Osteocyte (in vitro differentiated cells): Measurements from ENCODE around the gene HLA-C. TPM values are rescaled to one million over a fixed set of nuclear protein-coding genes. Genes with fewer than 3 reads are reported as not detected.
"Not testable (repeated sequence)": the region's sequence is repeated elsewhere in the genome, so short reads cannot be mapped to it uniquely, and the experiment has no call there.

Experiments
- DNase-seq: peaks from one replicate; pipeline ENCODE4 v3.0.0; 2021; ENCODE audit warnings: mixed read lengths; ENCODE audit not compliant: unreplicated experiment; ENCODE audit errors: extremely low spot score
- H3K27ac Mint-ChIP-seq: one replicate; pipeline ENCODE4 v1.8.0; 2021; ENCODE audit warnings: mild to moderate bottlenecking, mixed read lengths; ENCODE audit not compliant: unreplicated experiment
- H3K27me3 Mint-ChIP-seq: one replicate; pipeline ENCODE4 v1.8.0; 2021; ENCODE audit warnings: mixed read lengths; ENCODE audit not compliant: unreplicated experiment
- H3K36me3 Mint-ChIP-seq: one replicate; pipeline ENCODE4 v1.8.0; 2021; ENCODE audit warnings: mixed read lengths; ENCODE audit not compliant: unreplicated experiment
- H3K4me1 Mint-ChIP-seq: one replicate; pipeline ENCODE4 v1.8.0; 2021; ENCODE audit warnings: mixed read lengths; ENCODE audit not compliant: unreplicated experiment
- H3K4me3 Mint-ChIP-seq: one replicate; pipeline ENCODE4 v1.8.0; 2021; ENCODE audit warnings: mild to moderate bottlenecking, moderate library complexity, mixed read lengths; ENCODE audit not compliant: unreplicated experiment
- H3K9me3 Mint-ChIP-seq: one replicate; pipeline ENCODE4 v1.8.0; 2021; ENCODE audit warnings: mixed read lengths; ENCODE audit not compliant: unreplicated experiment
- CTCF ChIP-seq: fragments of 200-600 bp; sonication (generic); IDR thresholded peaks from 2 replicates; pipeline ENCODE4 v1.5.0; 2021; ENCODE audit warnings: antibody characterized with exemption, mild to moderate bottlenecking, moderate library complexity
- total RNA-seq: library from RNA; stranded (reverse); gene quantifications from 2 replicates; pipeline ENCODE4 v1.2.1, GENCODE V29; 2021

HLA-C gene
- total RNA-seq, 1 donor from 2014 or later, result 408 TPM

- H3K27me3 Mint-ChIP-seq, result peaks cover 56% of the 10 kb centered on the region
- H3K4me1 Mint-ChIP-seq, result peaks cover 3% of the 10 kb centered on the region
- DNase-seq, result no peak
- no peak overlapping the region for H3K27ac Mint-ChIP-seq
- no peaks in the 10 kb centered on the region for H3K36me3 Mint-ChIP-seq
- no peaks in the 10 kb centered on the region for H3K9me3 Mint-ChIP-seq
- TF ChIP-seq CTCF, result no peak
- H3K4me3 Mint-ChIP-seq, result no peak overlapping the region
Observed at GRCh38 chr6:31239854-31240253, 32.0 kb downstream of the HLA-C start.

- H3K27me3 Mint-ChIP-seq, result peaks cover 85% of the 10 kb centered on the region
- not testable (repeated sequence) for H3K4me3 Mint-ChIP-seq, H3K27ac Mint-ChIP-seq, H3K9me3 Mint-ChIP-seq, DNase-seq, H3K4me1 Mint-ChIP-seq, H3K36me3 Mint-ChIP-seq
Observed at GRCh38 chr6:31234101-31234500, 37.8 kb downstream of the HLA-C start.

- H3K4me3 Mint-ChIP-seq, result no peak overlapping the region
- H3K36me3 Mint-ChIP-seq, result no peaks in the 10 kb centered on the region
- H3K27me3 Mint-ChIP-seq, result peaks cover 60% of the 10 kb centered on the region
- DNase-seq, result no peak
- no peak overlapping the region for H3K27ac Mint-ChIP-seq
- TF ChIP-seq CTCF, result no peak
- no peaks in the 10 kb centered on the region for H3K9me3 Mint-ChIP-seq
- no peaks in the 10 kb centered on the region for H3K4me1 Mint-ChIP-seq
Observed at GRCh38 chr6:31228476-31228875, 43.4 kb downstream of the HLA-C start.

- no peak for TF ChIP-seq CTCF
- peaks cover 48% of the 10 kb centered on the region for H3K27me3 Mint-ChIP-seq
- H3K9me3 Mint-ChIP-seq, result no peaks in the 10 kb centered on the region
- no peaks in the 10 kb centered on the region for H3K4me1 Mint-ChIP-seq
- H3K4me3 Mint-ChIP-seq, result no peak overlapping the region
- DNase-seq, result no peak
- no peak overlapping the region for H3K27ac Mint-ChIP-seq
- H3K36me3 Mint-ChIP-seq, result no peaks in the 10 kb centered on the region
Observed at GRCh38 chr6:31227143-31227542, 44.7 kb downstream of the HLA-C start.

- H3K4me3 Mint-ChIP-seq, result no peak overlapping the region
- DNase-seq, result no peak
- H3K27me3 Mint-ChIP-seq, result peaks cover 45% of the 10 kb centered on the region
- no peak overlapping the region for H3K27ac Mint-ChIP-seq
- TF ChIP-seq CTCF, result no peak
- H3K4me1 Mint-ChIP-seq, result no peaks in the 10 kb centered on the region
- H3K36me3 Mint-ChIP-seq, result no peaks in the 10 kb centered on the region
- no peaks in the 10 kb centered on the region for H3K9me3 Mint-ChIP-seq
Observed at GRCh38 chr6:31225735-31226134, 46.2 kb downstream of the HLA-C start.

- no peaks in the 10 kb centered on the region for H3K36me3 Mint-ChIP-seq
- H3K27me3 Mint-ChIP-seq, result peaks cover 41% of the 10 kb centered on the region
- no peak overlapping the region for H3K4me3 Mint-ChIP-seq
- no peak for DNase-seq
- no peaks in the 10 kb centered on the region for H3K4me1 Mint-ChIP-seq
- no peaks in the 10 kb centered on the region for H3K9me3 Mint-ChIP-seq
- no peak for TF ChIP-seq CTCF
- H3K27ac Mint-ChIP-seq, result no peak overlapping the region
Observed at GRCh38 chr6:31222496-31222895, 49.4 kb downstream of the HLA-C start.
